Duodenal mucosa (tissue), 2 donors: ENCODE measurements around the gene EIF5AL1.
"Not testable (repeated sequence)": the region's sequence is repeated elsewhere in the genome, so short reads cannot be mapped to it uniquely, and the experiment has no call there.

Experiments used
- H3K27ac ChIP-seq: one replicate; pipeline ENCODE4 v1.7.0; 2013; ENCODE audit warnings: low read depth, low read length
- H3K27me3 ChIP-seq, 2 donors: one replicate each; pipeline ENCODE4 v1.7.0; 2013; ENCODE audit warnings: low read length in 2 of 2, control low read depth in 1 of 2; ENCODE audit not compliant: insufficient read depth in 2 of 2, control insufficient read depth in 1 of 2
- H3K36me3 ChIP-seq, 2 donors: one replicate each; pipeline ENCODE4 v1.7.0; 2013; ENCODE audit warnings: low read length in 2 of 2, control low read depth in 1 of 2; ENCODE audit not compliant: insufficient read depth in 2 of 2, control insufficient read depth in 1 of 2
- H3K4me1 ChIP-seq, 2 donors: one replicate each; pipeline ENCODE4 v1.7.0; 2013; ENCODE audit warnings: low read length in 2 of 2, control low read depth in 1 of 2; ENCODE audit not compliant: insufficient read depth in 2 of 2, control insufficient read depth in 1 of 2
- H3K4me3 ChIP-seq, 2 donors: one replicate each; pipeline ENCODE4 v1.7.0; 2013; ENCODE audit warnings: low read length in 2 of 2, low read depth in 1 of 2
- H3K9ac ChIP-seq, 2 donors: one replicate each; pipeline ENCODE4 v1.7.0; 2013; ENCODE audit warnings: low read length in 2 of 2, low read depth in 1 of 2
- H3K9me3 ChIP-seq, 2 donors: one replicate each; pipeline ENCODE4 v1.7.0; 2013; ENCODE audit warnings: low read length in 2 of 2, control low read depth in 1 of 2; ENCODE audit not compliant: control insufficient read depth in 1 of 2

The EIF5AL1 gene

DNA sequence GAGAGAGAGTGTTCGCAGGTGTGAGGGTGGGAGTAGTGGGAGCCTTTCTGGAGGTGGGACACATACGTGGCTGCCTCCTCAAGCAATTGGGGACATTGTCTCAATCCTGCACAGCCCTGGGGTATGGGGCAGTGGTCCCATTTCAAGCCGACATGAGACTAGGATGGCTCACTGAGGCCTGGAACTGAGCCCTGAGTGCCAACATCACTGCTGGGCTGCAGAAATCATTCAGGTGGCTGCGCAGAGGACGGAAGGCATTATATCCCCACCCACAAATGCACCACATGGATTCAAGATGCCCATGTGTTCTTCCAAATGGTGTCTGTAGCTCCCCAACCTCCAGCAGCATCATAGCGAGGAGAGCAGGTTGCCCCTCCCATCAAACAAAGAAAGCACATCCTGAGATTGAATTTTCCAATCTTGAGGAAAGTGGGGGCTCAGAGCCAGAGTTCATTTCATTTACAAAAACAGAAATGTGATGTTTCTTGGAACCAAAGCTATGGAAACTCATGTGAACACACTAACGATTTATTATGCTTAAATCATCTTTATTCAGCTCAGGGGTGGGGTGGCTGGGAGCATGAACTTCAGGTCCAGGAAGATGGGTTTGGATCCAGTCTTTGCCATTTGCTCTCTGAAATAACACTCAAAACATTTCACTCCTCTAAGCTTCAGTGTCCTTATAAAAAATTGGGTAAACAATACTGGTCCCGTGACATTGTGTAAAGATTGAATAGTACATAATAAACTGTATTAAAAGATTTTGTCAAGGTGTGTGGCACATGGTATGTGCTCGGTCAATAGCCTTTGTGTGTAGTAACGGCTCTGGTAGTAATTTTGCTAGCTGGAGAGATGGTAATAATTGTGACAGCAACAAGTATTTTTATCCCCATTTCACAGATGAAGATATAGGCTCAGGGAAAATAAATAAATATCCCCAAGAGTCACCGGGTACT lies 43.3 kb downstream of the EIF5AL1 start:
- H3K4me3 ChIP-seq, result no peak overlapping the region
- no peaks in the 10 kb centered on the region for H3K9me3 ChIP-seq
- H3K27me3 ChIP-seq, result peaks cover 0 to 6% of the 10 kb centered on the region in 2 donors
- peaks cover 0 to 8% of the 10 kb centered on the region in 2 donors for H3K4me1 ChIP-seq
- H3K9ac ChIP-seq, result no peak overlapping the region
- no peak overlapping the region for H3K27ac ChIP-seq
- H3K36me3 ChIP-seq, result no peaks in the 10 kb centered on the region

DNA sequence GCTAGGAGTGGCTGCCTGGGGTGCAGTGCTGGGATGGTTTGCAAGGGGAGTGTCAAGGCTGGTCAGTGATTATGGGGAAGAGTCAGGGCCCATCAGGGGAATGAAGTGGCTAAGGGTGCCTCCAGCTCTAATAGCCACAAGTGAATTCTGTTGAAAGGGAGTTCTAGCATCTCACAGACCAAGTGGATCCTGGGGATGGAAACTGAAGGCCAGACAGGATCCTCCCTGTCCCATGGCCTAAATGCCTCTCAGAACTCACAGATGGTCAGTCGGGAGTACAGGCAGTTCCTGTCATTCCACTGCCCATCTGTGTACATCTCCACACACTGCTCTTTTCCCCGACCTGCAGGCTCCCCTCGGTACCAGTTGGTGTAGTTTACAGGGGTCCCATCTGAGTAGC lies 44.6 kb downstream of the EIF5AL1 start:
- H3K27ac ChIP-seq, H3K4me3 ChIP-seq, H3K9me3 ChIP-seq, H3K36me3 ChIP-seq, H3K9ac ChIP-seq, H3K27me3 ChIP-seq: not testable (repeated sequence)
- peaks cover 8 to 12% of the 10 kb centered on the region in 2 donors for H3K4me1 ChIP-seq

DNA sequence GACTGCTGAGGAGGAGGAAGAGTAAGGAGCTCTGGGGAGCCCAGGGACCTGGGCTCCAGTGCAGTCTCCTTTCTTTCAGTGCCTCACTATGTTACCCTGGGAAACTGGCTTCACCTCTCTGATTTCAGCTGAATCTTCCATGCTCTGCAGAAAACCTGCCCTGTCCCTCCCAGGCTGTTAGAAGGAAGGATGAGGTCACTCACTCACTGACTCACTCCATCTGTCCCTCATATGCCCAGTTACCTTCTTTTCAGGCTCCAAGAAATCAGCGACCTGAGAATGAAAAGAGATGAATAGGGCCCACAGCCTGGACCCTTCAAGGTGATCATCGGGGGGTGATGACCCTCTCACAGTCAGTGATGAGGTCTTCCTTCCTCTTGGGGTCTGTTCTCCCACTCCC lies 47.4 kb downstream of the EIF5AL1 start:
- Histone ChIP-seq H3K27ac (no peak overlapping the region), H3K4me3 (no peak overlapping the region)

DNA sequence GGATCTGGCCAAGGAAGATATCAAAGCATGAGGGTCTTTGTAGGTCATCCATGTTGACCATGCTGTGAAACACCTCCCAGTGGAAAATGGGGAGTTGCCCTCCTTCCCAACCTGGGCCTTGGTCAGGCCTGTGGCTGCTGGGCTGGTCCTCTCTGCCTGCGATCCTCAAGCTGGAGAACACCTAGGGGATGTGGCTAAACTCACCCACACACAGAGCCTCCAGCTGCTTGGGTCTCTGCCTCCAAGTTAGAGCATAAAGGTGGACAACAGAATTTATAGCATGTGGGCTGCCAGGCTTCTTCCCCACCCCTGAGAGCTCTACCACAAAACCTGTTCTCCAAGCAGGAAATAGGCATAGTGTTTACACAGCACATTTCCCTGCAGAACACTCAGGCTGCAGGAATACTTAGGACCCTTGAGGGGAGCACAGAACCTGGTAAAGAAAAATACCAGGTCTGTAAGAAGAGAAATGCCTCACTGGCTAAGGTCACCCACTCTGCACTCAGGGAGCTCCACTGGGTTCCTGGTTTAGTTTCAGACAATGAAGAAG lies 47.9 kb downstream of the EIF5AL1 start, which contains the start of gene SFTPA2:
SFTPA2 (minus strand) TSS at position 248 of the 550 bp plus-strand sequence. CDS start 924 bp downstream, outside the sequence.
- no peaks in the 10 kb centered on the region for H3K36me3 ChIP-seq
- H3K27ac ChIP-seq, result no peak within 1 kb of the TSS
- peaks cover 11 to 12% of the 10 kb centered on the region in 2 donors for H3K4me1 ChIP-seq
- no peaks in the 10 kb centered on the region for H3K27me3 ChIP-seq
- H3K9ac ChIP-seq, result no peak within 1 kb of the TSS
- H3K9me3 ChIP-seq, result no peaks in the 10 kb centered on the region
- H3K4me3 ChIP-seq, result no peak within 1 kb of the TSS

More for the DNA sequence above, 47.4 kb downstream of the EIF5AL1 start:
- H3K4me1 ChIP-seq, result peaks cover 11 to 12% of the 10 kb centered on the region in 2 donors
- H3K9me3 ChIP-seq, result no peaks in the 10 kb centered on the region
- no peaks in the 10 kb centered on the region for H3K27me3 ChIP-seq
- no peaks in the 10 kb centered on the region for H3K36me3 ChIP-seq
- H3K9ac ChIP-seq, result no peak overlapping the region

- H3K36me3 ChIP-seq, result no peaks in the 10 kb centered on the region
- no peaks in the 10 kb centered on the region for H3K27me3 ChIP-seq
- H3K9ac ChIP-seq, result no peak overlapping the region
- H3K9me3 ChIP-seq, result no peaks in the 10 kb centered on the region
- no peak overlapping the region for H3K27ac ChIP-seq
- H3K4me1 ChIP-seq, result peaks cover 11 to 12% of the 10 kb centered on the region in 2 donors
- no peak overlapping the region for H3K4me3 ChIP-seq
These were observed 48.9 kb downstream of the EIF5AL1 start for GRCh38 chr10:79561257-79561656.

- peaks cover 11 to 12% of the 10 kb centered on the region in 2 donors for H3K4me1 ChIP-seq
- no peak overlapping the region for H3K4me3 ChIP-seq
- H3K36me3 ChIP-seq, result no peaks in the 10 kb centered on the region
- H3K27me3 ChIP-seq, result no peaks in the 10 kb centered on the region
- H3K27ac ChIP-seq, result no peak overlapping the region
- H3K9me3 ChIP-seq, result no peaks in the 10 kb centered on the region
- no peak overlapping the region for H3K9ac ChIP-seq
These were observed 49.9 kb downstream of the EIF5AL1 start for GRCh38 chr10:79562135-79562756.

GRCh38 chr10:79563426-79563825 lies 51.1 kb downstream of the EIF5AL1 start:
- Histone ChIP-seq H3K4me1 (peaks cover 11 to 12% of the 10 kb centered on the region in 2 donors), H3K9ac (no peak overlapping the region), H3K36me3 (no peaks in the 10 kb centered on the region), H3K27me3 (no peaks in the 10 kb centered on the region), H3K9me3 (no peaks in the 10 kb centered on the region), H3K27ac (no peak overlapping the region), H3K4me3 (no peak overlapping the region)
